Spinal cord (tissue), 10 donors: ENCODE data around the gene SHC4. TPM values are rescaled to one million over a fixed set of nuclear protein-coding genes. Genes with fewer than 3 reads are reported as not detected.

Source experiments
- DNase-seq, 6 donors: peaks; one replicate each; pipeline versions ENCODE4 v3.0.0 to v3.0.0-alpha.2; 2013 to 2015; ENCODE audit warnings: low spot score in 6 of 6, low read depth in 4 of 6
- H3K27ac ChIP-seq: one replicate; pipeline ENCODE4 v1.5.1; 2013; ENCODE audit warnings: low read depth, low read length, control low read depth
- H3K27me3 ChIP-seq: one replicate; pipeline ENCODE4 v1.6.1; 2013; ENCODE audit warnings: low read length; ENCODE audit not compliant: control insufficient read depth, insufficient read depth
- H3K36me3 ChIP-seq: one replicate; pipeline ENCODE4 v1.6.1; 2013; ENCODE audit warnings: low read length; ENCODE audit not compliant: control insufficient read depth, insufficient read depth
- H3K4me1 ChIP-seq: one replicate; pipeline ENCODE4 v1.6.1; 2013; ENCODE audit warnings: low read length; ENCODE audit not compliant: control insufficient read depth, insufficient read depth
- H3K4me3 ChIP-seq: one replicate; pipeline ENCODE4 v1.5.1; 2013; ENCODE audit warnings: low read depth, low read length, control low read depth
- H3K9me3 ChIP-seq: one replicate; pipeline ENCODE4 v1.6.1; 2013; ENCODE audit warnings: low read length; ENCODE audit not compliant: control insufficient read depth, insufficient read depth
- WGBS: methylation state at CpG from one replicate; pipeline ENCODE4 v1.1.5; 2013; ENCODE audit warnings: missing lambda C conversion rate; ENCODE audit not compliant: insufficient coverage; 5-methylcytosine and 5-hydroxymethylcytosine counted together
- polyA plus RNA-seq, 2 donors: library from polyadenylated mRNA; unstranded; fragments of 120-200 nt; gene quantifications; one replicate each; pipeline ENCODE4 v1.2.1, GENCODE V29; 2013; ENCODE audit not compliant: insufficient read length in 2 of 2
- total RNA-seq, 2 donors: library from RNA; depleted of rRNA in 1 of 2; stranded (reverse); fragments of 120-200 nt in 1 of 2; fragments of >200 nt in 1 of 2; gene quantifications; one replicate each; pipeline versions ENCODE4 v1.2.3 to v1.2.4, GENCODE V29; 2013 to 2014
- donor health status: healthy.

SHC4 gene
- total and polyA plus RNA-seq, 4 donors, result 8.8 to 30.8 (median 10.7) TPM

- peaks cover 6% of the 10 kb centered on the region for H3K4me1 ChIP-seq
- no peak overlapping the region for H3K27ac ChIP-seq
- no peaks in the 10 kb centered on the region for H3K9me3 ChIP-seq
- no peaks in the 10 kb centered on the region for H3K27me3 ChIP-seq
- DNase-seq, result no peak
- no CpG with 5 or more reads among the region's 3 CpGs for WGBS
- H3K36me3 ChIP-seq, result no peaks in the 10 kb centered on the region
- no peak overlapping the region for H3K4me3 ChIP-seq
Observed at GRCh38 chr15:48893311-48893710, 70.4 kb downstream of the SHC4 start.

- Histone ChIP-seq H3K27me3 (no peaks in the 10 kb centered on the region), H3K9me3 (no peaks in the 10 kb centered on the region), H3K4me3 (no peak overlapping the region), H3K4me1 (peaks cover under 1% of the 10 kb centered on the region), H3K36me3 (no peaks in the 10 kb centered on the region), H3K27ac (peak overlapping the region; percentile 42)
- peak in 1 of 6 donors; percentile 13 for DNase-seq
- no CpG with 5 or more reads among the region's 6 CpGs for WGBS
Observed at GRCh38 chr15:48891232-48891765, 72.4 kb downstream of the SHC4 start.

- no peak overlapping the region for H3K4me3 ChIP-seq
- no peaks in the 10 kb centered on the region for H3K4me1 ChIP-seq
- no peak for DNase-seq
- no peaks in the 10 kb centered on the region for H3K27me3 ChIP-seq
- WGBS, result 77% methylated on average over 7 of the region's 10 CpGs
- no peaks in the 10 kb centered on the region for H3K36me3 ChIP-seq
- H3K9me3 ChIP-seq, result no peaks in the 10 kb centered on the region
- no peak overlapping the region for H3K27ac ChIP-seq
Observed at GRCh38 chr15:48890375-48890972, 73.2 kb downstream of the SHC4 start.

GRCh38 chr15:48889925-48890324, 73.8 kb downstream of the SHC4 start:
- no peaks in the 10 kb centered on the region for H3K9me3 ChIP-seq
- no peak for DNase-seq
- no peak overlapping the region for H3K4me3 ChIP-seq
- H3K27me3 ChIP-seq, result no peaks in the 10 kb centered on the region
- WGBS, result no CpG with 5 or more reads among the region's 3 CpGs
- no peaks in the 10 kb centered on the region for H3K4me1 ChIP-seq
- no peak overlapping the region for H3K27ac ChIP-seq
- H3K36me3 ChIP-seq, result no peaks in the 10 kb centered on the region

GRCh38 chr15:48888836-48889235, 74.9 kb downstream of the SHC4 start:
- Histone ChIP-seq H3K36me3 (no peaks in the 10 kb centered on the region), H3K27ac (no peak overlapping the region), H3K27me3 (no peaks in the 10 kb centered on the region), H3K4me3 (no peak overlapping the region), H3K4me1 (no peaks in the 10 kb centered on the region), H3K9me3 (no peaks in the 10 kb centered on the region)
- WGBS, result 83% methylated on average over 1 of the region's 1 CpG
- no peak for DNase-seq

- H3K9me3 ChIP-seq, result no peaks in the 10 kb centered on the region
- H3K4me1 ChIP-seq, result no peaks in the 10 kb centered on the region
- DNase-seq, result no peak
- whole genome bisulfite sequencing, result 100% methylated on average over 2 of the region's 4 CpGs
- H3K27ac ChIP-seq, result no peak overlapping the region
- no peaks in the 10 kb centered on the region for H3K27me3 ChIP-seq
- H3K36me3 ChIP-seq, result no peaks in the 10 kb centered on the region
- no peak overlapping the region for H3K4me3 ChIP-seq
Observed at GRCh38 chr15:48888191-48888590, 75.5 kb downstream of the SHC4 start.

- Histone ChIP-seq H3K27ac (no peak overlapping the region), H3K36me3 (no peaks in the 10 kb centered on the region), H3K4me1 (no peaks in the 10 kb centered on the region), H3K27me3 (no peaks in the 10 kb centered on the region), H3K9me3 (no peaks in the 10 kb centered on the region), H3K4me3 (no peak overlapping the region)
- WGBS, result no CpG with 5 or more reads among the region's 2 CpGs
- no peak for DNase-seq
Observed at GRCh38 chr15:48887144-48887543, 76.6 kb downstream of the SHC4 start.

GRCh38 chr15:48883699-48884098, 80.0 kb downstream of the SHC4 start:
- no peaks in the 10 kb centered on the region for H3K27me3 ChIP-seq
- no peaks in the 10 kb centered on the region for H3K9me3 ChIP-seq
- no CpG with 5 or more reads among the region's 2 CpGs for WGBS
- no peaks in the 10 kb centered on the region for H3K36me3 ChIP-seq
- H3K27ac ChIP-seq, result no peak overlapping the region
- no peak for DNase-seq
- no peaks in the 10 kb centered on the region for H3K4me1 ChIP-seq
- no peak overlapping the region for H3K4me3 ChIP-seq

- no peak overlapping the region for H3K4me3 ChIP-seq
- no peaks in the 10 kb centered on the region for H3K9me3 ChIP-seq
- no peak for DNase-seq
- H3K27me3 ChIP-seq, result no peaks in the 10 kb centered on the region
- no peaks in the 10 kb centered on the region for H3K4me1 ChIP-seq
- no CpG with 5 or more reads among the region's 3 CpGs for WGBS
- H3K36me3 ChIP-seq, result no peaks in the 10 kb centered on the region
- H3K27ac ChIP-seq, result no peak overlapping the region
Observed at GRCh38 chr15:48880070-48880634, 83.6 kb downstream of the SHC4 start.
